IMR-90 (cell line): Measurements from ENCODE around the gene SLC25A21.

ENCODE experiments used
- BHLHE40 ChIP-seq: fragments of 150-350 bp; IDR thresholded peaks from 2 replicates; pipeline ENCODE4 v1.6.1; 2016; ENCODE audit warnings: mild to moderate bottlenecking, low read depth, low read length
- CEBPB ChIP-seq: IDR thresholded peaks from 2 replicates; pipeline ENCODE4 v1.6.1; 2012; ENCODE audit warnings: low read depth, low read length, improper control_type of control experiment
- CHD1 ChIP-seq: IDR thresholded peaks from 2 replicates; pipeline ENCODE4 v1.6.1; 2012; ENCODE audit warnings: low read depth, low read length, improper control_type of control experiment
- FOS ChIP-seq: fragments of 150-350 bp; IDR thresholded peaks from 2 replicates; pipeline ENCODE4 v1.6.1; 2016; ENCODE audit warnings: low read depth, low read length
- MXI1 ChIP-seq: IDR thresholded peaks from 2 replicates; pipeline ENCODE4 v1.6.1; 2012; ENCODE audit warnings: low read depth, mild to moderate bottlenecking, low read length, moderate library complexity, borderline replicate concordance
- NFE2L2 ChIP-seq: fragments of 150-350 bp; IDR thresholded peaks from 2 replicates; pipeline ENCODE4 v1.6.1; 2016; ENCODE audit warnings: low read depth, mild to moderate bottlenecking, low read length
- POLR2A ChIP-seq: IDR thresholded peaks from 2 replicates; pipeline ENCODE4 v1.6.1; 2012; ENCODE audit warnings: mild to moderate bottlenecking, low read depth, low read length
- RAD21 ChIP-seq: IDR thresholded peaks from 2 replicates; pipeline ENCODE4 v1.6.1; 2012; ENCODE audit warnings: low read length, improper control_type of control experiment
- RCOR1 ChIP-seq: IDR thresholded peaks from 2 replicates; pipeline ENCODE4 v1.6.1; 2012; ENCODE audit warnings: mild to moderate bottlenecking, low read length, improper control_type of control experiment; ENCODE audit not compliant: insufficient replicate concordance
- RFX5 ChIP-seq: IDR thresholded peaks from 2 replicates; pipeline ENCODE4 v1.8.0; 2012; ENCODE audit warnings: low read depth, mild to moderate bottlenecking, low read length, moderate library complexity
- SMC3 ChIP-seq: fragments of 150-350 bp; IDR thresholded peaks from 2 replicates; pipeline ENCODE4 v1.6.1; 2016; ENCODE audit warnings: low read depth, mild to moderate bottlenecking, antibody characterized with exemption, low read length, moderate library complexity
- TF ChIP-seq, protein P1 (sequence below): conservative IDR thresholded peaks from 2 replicates; pipeline ENCODE4 v1.5.1; 2012; ENCODE audit warnings: mild to moderate bottlenecking, low read depth, low read length, improper control_type of control experiment
- TF ChIP-seq, protein P2 (sequence below): fragments of 150-350 bp; IDR thresholded peaks from 2 replicates; pipeline ENCODE4 v1.6.1; 2017; ENCODE audit warnings: mild to moderate bottlenecking, antibody characterized with exemption, low read length, low read depth

DNA sequence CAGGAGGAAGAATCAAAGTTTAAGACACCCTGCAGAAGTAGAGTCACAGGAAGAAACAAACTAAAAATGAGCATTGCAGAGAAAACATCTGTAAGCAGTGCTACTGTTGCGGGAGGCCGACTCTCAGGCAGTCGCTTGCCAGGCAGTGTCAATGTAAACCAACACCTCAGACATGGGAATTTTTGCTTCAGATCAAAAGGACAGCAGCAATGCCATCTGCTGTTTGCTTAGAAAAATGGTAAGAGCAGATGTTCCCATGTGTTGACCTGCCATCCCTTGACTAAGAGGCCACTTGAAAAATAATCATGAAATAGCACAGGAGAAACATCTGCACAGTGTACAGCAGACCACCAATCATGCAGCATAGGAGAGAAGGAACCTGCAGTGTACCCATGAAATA, 196.6 kb downstream of the SLC25A21 start:
- TF ChIP-seq POLR2A (no peak), RCOR1 (no peak), CHD1 (no peak), NFE2L2 (no peak), SMC3 (no peak), MXI1 (no peak), RFX5 (no peak), RAD21 (no peak), CEBPB (no peak), BHLHE40 (no peak), FOS (no peak)
- TF ChIP-seq, protein P1, sequence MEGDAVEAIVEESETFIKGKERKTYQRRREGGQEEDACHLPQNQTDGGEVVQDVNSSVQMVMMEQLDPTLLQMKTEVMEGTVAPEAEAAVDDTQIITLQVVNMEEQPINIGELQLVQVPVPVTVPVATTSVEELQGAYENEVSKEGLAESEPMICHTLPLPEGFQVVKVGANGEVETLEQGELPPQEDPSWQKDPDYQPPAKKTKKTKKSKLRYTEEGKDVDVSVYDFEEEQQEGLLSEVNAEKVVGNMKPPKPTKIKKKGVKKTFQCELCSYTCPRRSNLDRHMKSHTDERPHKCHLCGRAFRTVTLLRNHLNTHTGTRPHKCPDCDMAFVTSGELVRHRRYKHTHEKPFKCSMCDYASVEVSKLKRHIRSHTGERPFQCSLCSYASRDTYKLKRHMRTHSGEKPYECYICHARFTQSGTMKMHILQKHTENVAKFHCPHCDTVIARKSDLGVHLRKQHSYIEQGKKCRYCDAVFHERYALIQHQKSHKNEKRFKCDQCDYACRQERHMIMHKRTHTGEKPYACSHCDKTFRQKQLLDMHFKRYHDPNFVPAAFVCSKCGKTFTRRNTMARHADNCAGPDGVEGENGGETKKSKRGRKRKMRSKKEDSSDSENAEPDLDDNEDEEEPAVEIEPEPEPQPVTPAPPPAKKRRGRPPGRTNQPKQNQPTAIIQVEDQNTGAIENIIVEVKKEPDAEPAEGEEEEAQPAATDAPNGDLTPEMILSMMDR = no peak
- TF ChIP-seq, protein P2, sequence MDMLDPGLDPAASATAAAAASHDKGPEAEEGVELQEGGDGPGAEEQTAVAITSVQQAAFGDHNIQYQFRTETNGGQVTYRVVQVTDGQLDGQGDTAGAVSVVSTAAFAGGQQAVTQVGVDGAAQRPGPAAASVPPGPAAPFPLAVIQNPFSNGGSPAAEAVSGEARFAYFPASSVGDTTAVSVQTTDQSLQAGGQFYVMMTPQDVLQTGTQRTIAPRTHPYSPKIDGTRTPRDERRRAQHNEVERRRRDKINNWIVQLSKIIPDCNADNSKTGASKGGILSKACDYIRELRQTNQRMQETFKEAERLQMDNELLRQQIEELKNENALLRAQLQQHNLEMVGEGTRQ = no peak
